Keratinocyte (primary cell): ENCODE measurements around the gene TPBGL. TPM values are rescaled to one million over a fixed set of nuclear protein-coding genes. Genes with fewer than 3 reads are reported as not detected.

ENCODE experiments used
- DNase-seq: peaks from one replicate; pipeline ENCODE4 v3.0.0-alpha.2; 2011; ENCODE audit warnings: low read depth, missing footprints, low spot score
- FAIRE-seq: peaks from 2 replicates; lab custom pipeline; 2011; peaks lifted over from hg19 to GRCh38; lab: Jason Lieb, UNC
- H2AFZ ChIP-seq: 2 replicates; pipeline ENCODE4 v1.6.0; 2012; ENCODE audit warnings: low read length, control low read depth, inconsistent platforms; ENCODE audit not compliant: control insufficient read depth
- H3K27ac ChIP-seq: 2 replicates; pipeline ENCODE4 v1.5.1; 2011; ENCODE audit warnings: low read length; ENCODE audit not compliant: control insufficient read depth, insufficient read depth
- H3K27me3 ChIP-seq: 3 replicates; pipeline ENCODE4 v1.6.0; 2011; ENCODE audit warnings: low read length; ENCODE audit not compliant: control insufficient read depth, insufficient read depth; ENCODE audit errors: extremely low read depth
- H3K36me3 ChIP-seq, 2 experiments: 2 replicates in 1 of 2; 3 replicates in 1 of 2; pipeline ENCODE4 v1.5.1; 2011; ENCODE audit warnings: low read length in 2 of 2, mild to moderate bottlenecking in 1 of 2; ENCODE audit not compliant: control insufficient read depth in 2 of 2, insufficient read depth in 2 of 2; ENCODE audit errors: extremely low read depth in 1 of 2
- H3K4me1 ChIP-seq: 3 replicates; pipeline ENCODE4 v1.5.1; 2011; ENCODE audit warnings: low read length; ENCODE audit not compliant: control insufficient read depth, insufficient read depth; ENCODE audit errors: extremely low read depth
- H3K4me2 ChIP-seq: 3 replicates; pipeline ENCODE4 v1.6.0; 2011; ENCODE audit warnings: low read depth, low read length; ENCODE audit not compliant: control insufficient read depth, insufficient read depth; ENCODE audit errors: extremely low read depth
- H3K4me3 ChIP-seq, 3 experiments: fragments of 200-600 bp in 1 of 3; sonication (generic) in 1 of 3; 2 replicates in 2 of 3; 3 replicates in 1 of 3; pipeline ENCODE4 v1.5.1; 2011 to 2016; ENCODE audit warnings: low read length in 3 of 3, mild to moderate bottlenecking in 3 of 3, control low read depth in 2 of 3, inconsistent platforms in 1 of 3, low read depth in 1 of 3, mixed read lengths in 1 of 3, mixed run types in 1 of 3, moderate library complexity in 1 of 3; ENCODE audit not compliant: control insufficient read depth in 2 of 3, insufficient read depth in 2 of 3; ENCODE audit errors: extremely low read depth in 1 of 3
- H3K79me2 ChIP-seq: 2 replicates; pipeline ENCODE4 v1.6.0; 2012; ENCODE audit warnings: low read length; ENCODE audit not compliant: control insufficient read depth, insufficient read depth
- H3K9ac ChIP-seq: 3 replicates; pipeline ENCODE4 v1.6.0; 2011; ENCODE audit warnings: low read length; ENCODE audit not compliant: control insufficient read depth, insufficient read depth; ENCODE audit errors: extremely low read depth
- H3K9me1 ChIP-seq: 3 replicates; pipeline ENCODE4 v1.6.0; 2011; ENCODE audit warnings: low read length; ENCODE audit not compliant: control insufficient read depth, insufficient read depth; ENCODE audit errors: extremely low read depth
- H3K9me3 ChIP-seq: 2 replicates; pipeline ENCODE4 v1.5.1; 2012; ENCODE audit warnings: low read depth, low read length; ENCODE audit not compliant: control insufficient read depth
- H4K20me1 ChIP-seq: 3 replicates; pipeline ENCODE4 v1.6.0; 2011; ENCODE audit warnings: low read length; ENCODE audit not compliant: control insufficient read depth, insufficient read depth; ENCODE audit errors: extremely low read depth
- EZH2 ChIP-seq: IDR thresholded peaks from one replicate; pipeline ENCODE4 v1.6.1; 2012; ENCODE audit warnings: inconsistent platforms, mild to moderate bottlenecking, low read length, moderate library complexity
- dilution Hi-C: fragments of 300-500 bp; cut with MboI; formaldehyde crosslinking; loops from one replicate; pipeline ENCODE4 v1.7.0; 2020; ENCODE audit warnings: low sequenced_read_pairs; ENCODE audit not compliant: extremely low pct_ligation_motif_present
- polyA plus RNA-seq, 5 experiments: library from polyadenylated mRNA; depleted of rRNA in 3 of 5; stranded (reverse) in 3 of 5; stranded (forward) in 1 of 5; unstranded in 1 of 5; fragments of >200 nt; gene quantifications; 1 replicate in 1 of 5; 2 replicates in 3 of 5; 3 replicates in 1 of 5; pipeline versions ENCODE4 v1.2.1 to v1.2.3, GENCODE V29; 2011 to 2012; ENCODE audit warnings: missing spikeins in 2 of 5, low read depth in 1 of 5, low replicate concordance in 1 of 5
- TF ChIP-seq, protein P1 (sequence below), 3 experiments: IDR thresholded peaks in 1 of 3; conservative IDR thresholded peaks in 1 of 3; optimal IDR thresholded peaks in 1 of 3; 2 replicates in 2 of 3; 3 replicates in 1 of 3; pipeline versions ENCODE3 to v1.5.1; 2011; ENCODE audit warnings: low read length in 3 of 3, mild to moderate bottlenecking in 3 of 3, moderate library complexity in 2 of 3, control low read depth in 1 of 3, inconsistent platforms in 1 of 3; ENCODE audit not compliant: insufficient read depth in 2 of 3; ENCODE audit errors: extremely low read depth in 1 of 3

Gene TPBGL
- polyA plus RNA-seq, 1 donor (not counting 4 experiments of a cell fraction or from before 2014, with no cell fraction given): not detected

DNA sequence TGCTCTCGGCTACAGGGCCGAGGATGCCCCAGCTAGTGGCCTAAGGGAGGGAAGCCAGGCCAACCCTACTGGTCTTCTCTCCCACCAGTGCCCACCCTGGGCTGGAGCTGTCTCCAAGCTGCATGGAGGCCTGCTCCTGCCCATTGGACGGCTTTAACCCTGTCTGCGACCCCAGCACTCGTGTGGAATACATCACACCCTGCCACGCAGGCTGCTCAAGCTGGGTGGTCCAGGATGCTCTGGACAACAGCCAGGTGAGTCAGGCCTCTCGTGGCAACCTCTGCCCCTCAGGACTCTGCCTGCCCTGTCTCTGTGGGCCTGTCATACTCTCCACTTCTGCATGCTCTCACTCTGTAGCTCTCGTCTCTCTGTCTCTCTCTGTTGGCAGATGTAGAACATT lies 44.1 kb upstream of the TPBGL start:
- no peak for FAIRE-seq
- dilution Hi-C loops: no loop called here
- peaks cover 44% of the 10 kb centered on the region for H3K27me3 ChIP-seq

DNA sequence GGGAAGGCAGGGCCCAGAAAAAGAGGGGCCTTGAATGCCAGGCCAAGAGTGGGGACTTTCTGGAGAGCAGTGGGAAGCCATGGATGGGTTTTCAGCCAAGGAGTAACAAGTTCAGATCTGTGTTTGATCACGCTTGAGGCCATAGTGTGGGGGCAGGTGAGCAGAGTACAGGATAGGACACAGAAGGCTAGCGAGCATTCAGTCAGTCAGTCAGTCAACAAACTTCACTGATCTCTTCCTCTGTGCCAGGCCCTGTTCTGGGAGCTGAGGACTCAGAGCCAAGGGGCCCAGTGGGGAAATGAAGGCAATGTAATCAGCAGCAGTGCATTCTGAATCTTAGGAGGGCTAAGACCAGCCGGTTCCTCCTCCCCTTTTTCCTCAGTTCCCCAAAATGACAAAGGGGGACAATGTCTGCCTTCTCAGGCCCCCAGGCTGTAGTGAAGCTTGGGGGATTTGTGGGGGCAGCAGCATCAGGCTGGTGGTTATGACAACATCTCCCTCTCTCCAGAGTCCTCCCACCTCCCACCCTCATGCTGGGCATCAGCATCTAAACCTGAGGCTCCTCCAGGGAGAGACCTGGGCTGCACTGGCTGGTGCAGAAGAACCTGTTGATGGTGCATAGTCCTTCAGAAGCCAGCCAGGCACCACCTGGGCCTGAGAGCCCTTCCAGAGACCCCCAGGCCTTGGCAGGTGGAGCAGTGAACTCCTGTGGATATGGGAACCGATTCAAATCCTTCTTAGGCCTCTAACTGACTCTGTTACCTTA lies 42.9 kb upstream of the TPBGL start:
- dilution Hi-C loops: no loop called here
- H3K27me3 ChIP-seq: peaks cover 47% of the 10 kb centered on the region
- no peak overlapping the region for H3K4me3 ChIP-seq
- H3K4me1 ChIP-seq: no peaks in the 10 kb centered on the region
- H3K27ac ChIP-seq: no peak overlapping the region
- no peak for TF ChIP-seq EZH2
- TF ChIP-seq, protein P1, sequence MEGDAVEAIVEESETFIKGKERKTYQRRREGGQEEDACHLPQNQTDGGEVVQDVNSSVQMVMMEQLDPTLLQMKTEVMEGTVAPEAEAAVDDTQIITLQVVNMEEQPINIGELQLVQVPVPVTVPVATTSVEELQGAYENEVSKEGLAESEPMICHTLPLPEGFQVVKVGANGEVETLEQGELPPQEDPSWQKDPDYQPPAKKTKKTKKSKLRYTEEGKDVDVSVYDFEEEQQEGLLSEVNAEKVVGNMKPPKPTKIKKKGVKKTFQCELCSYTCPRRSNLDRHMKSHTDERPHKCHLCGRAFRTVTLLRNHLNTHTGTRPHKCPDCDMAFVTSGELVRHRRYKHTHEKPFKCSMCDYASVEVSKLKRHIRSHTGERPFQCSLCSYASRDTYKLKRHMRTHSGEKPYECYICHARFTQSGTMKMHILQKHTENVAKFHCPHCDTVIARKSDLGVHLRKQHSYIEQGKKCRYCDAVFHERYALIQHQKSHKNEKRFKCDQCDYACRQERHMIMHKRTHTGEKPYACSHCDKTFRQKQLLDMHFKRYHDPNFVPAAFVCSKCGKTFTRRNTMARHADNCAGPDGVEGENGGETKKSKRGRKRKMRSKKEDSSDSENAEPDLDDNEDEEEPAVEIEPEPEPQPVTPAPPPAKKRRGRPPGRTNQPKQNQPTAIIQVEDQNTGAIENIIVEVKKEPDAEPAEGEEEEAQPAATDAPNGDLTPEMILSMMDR (optimal IDR thresholded peaks at IDR 0.05 in 1 of 3, IDR thresholded peaks at IDR 0.05 in 1 of 3, conservative IDR thresholded peaks at IDR 0.05 in 1 of 3; ENCODE audit: extremely low read depth in 1 of 3, insufficient read depth in 2 of 3, low read length in 3 of 3): no peak
- H4K20me1 ChIP-seq: no peaks in the 10 kb centered on the region
- DNase-seq: no peak
- H3K4me2 ChIP-seq: no peak overlapping the region
- H2AFZ ChIP-seq: no peak overlapping the region
- H3K9me1 ChIP-seq: no peaks in the 10 kb centered on the region
- H3K79me2 ChIP-seq: no peaks in the 10 kb centered on the region
- H3K9me3 ChIP-seq: no peaks in the 10 kb centered on the region
- no peak overlapping the region for H3K9ac ChIP-seq
- H3K36me3 ChIP-seq: no peaks in the 10 kb centered on the region
- FAIRE-seq: no peak

More for the DNA sequence above, 44.1 kb upstream of the TPBGL start:
- Histone ChIP-seq H3K9me3 (no peaks in the 10 kb centered on the region), H3K27ac (no peak overlapping the region), H3K4me1 (no peaks in the 10 kb centered on the region), H3K36me3 (no peaks in the 10 kb centered on the region), H3K4me2 (no peak overlapping the region), H3K4me3 (no peak overlapping the region), H2AFZ (no peak overlapping the region), H4K20me1 (no peaks in the 10 kb centered on the region), H3K9ac (no peak overlapping the region), H3K79me2 (no peaks in the 10 kb centered on the region), H3K9me1 (no peaks in the 10 kb centered on the region)
- TF ChIP-seq, protein P1 (optimal IDR thresholded peaks at IDR 0.05 in 1 of 3, IDR thresholded peaks at IDR 0.05 in 1 of 3, conservative IDR thresholded peaks at IDR 0.05 in 1 of 3; ENCODE audit: extremely low read depth in 1 of 3, insufficient read depth in 2 of 3, low read length in 3 of 3): no peak
- TF ChIP-seq EZH2: no peak
- no peak for DNase-seq
